Stimulated activated naive B cell treated with anti-CD40 and anti-IgM and Interleukin-4, amounts not matched to agents 10 μg/mL and 1 μg/mL and 100 μg/mL, for 72 hours (primary cell): ENCODE results near the gene KRTCAP3.

ENCODE experiments used
- ATAC-seq, 2 donors: fragments of 150-1000 bp; cut with Tn5 transposase; replicated peaks; 2 replicates each; pipeline ENCODE4 v1.10.0; 2021; ENCODE audit warnings: moderate library complexity in 1 of 2
- DNase-seq: peaks from one replicate; pipeline ENCODE4 v3.0.0; 2021
- H3K27ac Mint-ChIP-seq: one replicate; pipeline ENCODE4 v1.8.0; 2022; ENCODE audit warnings: mild to moderate bottlenecking, mixed read lengths
- H3K27me3 Mint-ChIP-seq, 2 donors: one replicate each; pipeline ENCODE4 v1.8.0; 2022; ENCODE audit warnings: mixed read lengths in 2 of 2
- H3K36me3 Mint-ChIP-seq, 2 donors: one replicate each; pipeline ENCODE4 v1.8.0; 2022; ENCODE audit warnings: mixed read lengths in 2 of 2, mild to moderate bottlenecking in 1 of 2
- H3K4me1 Mint-ChIP-seq, 2 donors: one replicate each; pipeline ENCODE4 v1.8.0; 2022; ENCODE audit warnings: mixed read lengths in 2 of 2, mild to moderate bottlenecking in 1 of 2
- H3K4me3 Mint-ChIP-seq, 2 donors: one replicate each; pipeline ENCODE4 v1.8.0; 2022; ENCODE audit warnings: mild to moderate bottlenecking in 2 of 2, mixed read lengths in 2 of 2, moderate library complexity in 1 of 2
- H3K9me3 Mint-ChIP-seq, 2 donors: one replicate each; pipeline ENCODE4 v1.8.0; 2022; ENCODE audit warnings: mixed read lengths in 2 of 2, mild to moderate bottlenecking in 1 of 2

The KRTCAP3 gene

GRCh38 chr2:27453968-27454367 lies 11.8 kb downstream of the KRTCAP3 start:
- DNase-seq = no peak
- Mint-ChIP-seq H3K27ac (no peak overlapping the region), H3K36me3 (peaks cover 23 to 52% of the 10 kb centered on the region in 2 donors)

GRCh38 chr2:27461118-27461517 lies 18.9 kb downstream of the KRTCAP3 start:
- ATAC-seq = no peak
- DNase-seq = no peak
- H3K9me3 Mint-ChIP-seq = no peaks in the 10 kb centered on the region
- H3K27me3 Mint-ChIP-seq = no peaks in the 10 kb centered on the region
- H3K36me3 Mint-ChIP-seq = peaks cover 6 to 48% of the 10 kb centered on the region in 2 donors
- no peak overlapping the region for H3K4me3 Mint-ChIP-seq
- no peaks in the 10 kb centered on the region for H3K4me1 Mint-ChIP-seq
- H3K27ac Mint-ChIP-seq = no peak overlapping the region

More at GRCh38 chr2:27453968-27454367, 11.8 kb downstream of the KRTCAP3 start:
- ATAC-seq = no peak
- Mint-ChIP-seq H3K4me3 (no peak overlapping the region), H3K4me1 (no peaks in the 10 kb centered on the region), H3K27me3 (no peaks in the 10 kb centered on the region), H3K9me3 (no peaks in the 10 kb centered on the region)

- H3K4me3 Mint-ChIP-seq = no peak overlapping the region
- DNase-seq (no peak), ATAC-seq (no peak)
- H3K36me3 Mint-ChIP-seq = peaks cover 0 to 28% of the 10 kb centered on the region in 2 donors
- no peaks in the 10 kb centered on the region for H3K4me1 Mint-ChIP-seq
- no peaks in the 10 kb centered on the region for H3K9me3 Mint-ChIP-seq
- no peak overlapping the region for H3K27ac Mint-ChIP-seq
- H3K27me3 Mint-ChIP-seq = no peaks in the 10 kb centered on the region
These were observed 22.3 kb downstream of the KRTCAP3 start for GRCh38 chr2:27464443-27464842.

DNA sequence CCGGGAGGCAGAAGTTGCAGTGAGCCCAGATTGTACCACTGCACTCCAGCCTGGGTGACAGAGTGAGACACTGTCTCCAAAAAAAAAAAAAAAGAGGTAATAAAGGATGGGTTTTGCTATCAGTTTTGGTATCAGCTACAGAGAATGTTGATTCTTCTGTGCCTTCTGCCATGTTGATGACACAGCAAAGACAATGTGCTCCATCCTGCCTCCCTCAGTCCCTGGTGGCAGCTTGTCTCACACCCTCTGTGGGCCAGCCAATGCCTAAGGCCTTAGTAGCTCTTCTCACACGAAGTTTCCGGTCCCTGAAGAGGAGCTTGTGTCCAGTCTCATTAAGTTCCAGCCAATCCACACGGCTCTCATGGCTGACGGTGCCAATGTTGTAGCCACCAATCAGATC lies 29.8 kb downstream of the KRTCAP3 start:
- no peaks in the 10 kb centered on the region for H3K9me3 Mint-ChIP-seq
- H3K27me3 Mint-ChIP-seq = no peaks in the 10 kb centered on the region
- H3K27ac Mint-ChIP-seq = peak overlapping the region; percentile 65
- no peak for DNase-seq
- H3K4me1 Mint-ChIP-seq = no peaks in the 10 kb centered on the region
- ATAC-seq = no peak
- peaks cover 15 to 19% of the 10 kb centered on the region in 2 donors for H3K36me3 Mint-ChIP-seq
- no peak overlapping the region for H3K4me3 Mint-ChIP-seq

DNA sequence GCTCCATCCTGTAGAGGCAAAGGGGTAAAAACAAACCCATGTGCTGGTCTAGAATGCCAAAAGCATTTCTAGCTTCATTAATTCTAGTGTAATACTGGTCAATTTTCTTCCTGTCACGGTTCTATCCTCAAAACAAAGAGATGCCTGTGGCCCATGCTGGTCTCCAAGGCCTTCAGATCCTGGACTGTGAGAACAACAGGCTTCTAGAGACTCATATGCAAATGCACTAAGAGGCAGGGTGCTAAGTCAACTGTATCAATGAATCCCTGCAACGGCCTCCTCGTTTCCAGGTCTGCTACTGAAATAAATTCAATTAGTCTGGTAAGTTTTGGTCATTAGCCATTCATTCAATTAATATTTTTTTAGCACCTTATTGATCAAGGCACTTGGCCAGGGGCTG lies 43.3 kb downstream of the KRTCAP3 start:
- Mint-ChIP-seq H3K9me3 (no peaks in the 10 kb centered on the region), H3K4me1 (peaks cover 6 to 24% of the 10 kb centered on the region in 2 donors), H3K27ac (no peak overlapping the region), H3K4me3 (no peak overlapping the region), H3K36me3 (peaks cover 12 to 29% of the 10 kb centered on the region in 2 donors), H3K27me3 (no peaks in the 10 kb centered on the region)
- no peak for ATAC-seq
- DNase-seq = no peak

GRCh38 chr2:27489118-27489497 lies 46.9 kb downstream of the KRTCAP3 start:
- Mint-ChIP-seq H3K36me3 (peaks cover 1 to 5% of the 10 kb centered on the region in 2 donors), H3K27me3 (peaks cover 15 to 17% of the 10 kb centered on the region in 2 donors), H3K27ac (peak overlapping the region; percentile 95), H3K9me3 (no peaks in the 10 kb centered on the region), H3K4me3 (peak overlapping the region; percentile 94), H3K4me1 (peaks cover 3 to 20% of the 10 kb centered on the region in 2 donors)
- ATAC-seq (peak in 1 of 2 donors; percentile 3), DNase-seq (no peak)

DNA sequence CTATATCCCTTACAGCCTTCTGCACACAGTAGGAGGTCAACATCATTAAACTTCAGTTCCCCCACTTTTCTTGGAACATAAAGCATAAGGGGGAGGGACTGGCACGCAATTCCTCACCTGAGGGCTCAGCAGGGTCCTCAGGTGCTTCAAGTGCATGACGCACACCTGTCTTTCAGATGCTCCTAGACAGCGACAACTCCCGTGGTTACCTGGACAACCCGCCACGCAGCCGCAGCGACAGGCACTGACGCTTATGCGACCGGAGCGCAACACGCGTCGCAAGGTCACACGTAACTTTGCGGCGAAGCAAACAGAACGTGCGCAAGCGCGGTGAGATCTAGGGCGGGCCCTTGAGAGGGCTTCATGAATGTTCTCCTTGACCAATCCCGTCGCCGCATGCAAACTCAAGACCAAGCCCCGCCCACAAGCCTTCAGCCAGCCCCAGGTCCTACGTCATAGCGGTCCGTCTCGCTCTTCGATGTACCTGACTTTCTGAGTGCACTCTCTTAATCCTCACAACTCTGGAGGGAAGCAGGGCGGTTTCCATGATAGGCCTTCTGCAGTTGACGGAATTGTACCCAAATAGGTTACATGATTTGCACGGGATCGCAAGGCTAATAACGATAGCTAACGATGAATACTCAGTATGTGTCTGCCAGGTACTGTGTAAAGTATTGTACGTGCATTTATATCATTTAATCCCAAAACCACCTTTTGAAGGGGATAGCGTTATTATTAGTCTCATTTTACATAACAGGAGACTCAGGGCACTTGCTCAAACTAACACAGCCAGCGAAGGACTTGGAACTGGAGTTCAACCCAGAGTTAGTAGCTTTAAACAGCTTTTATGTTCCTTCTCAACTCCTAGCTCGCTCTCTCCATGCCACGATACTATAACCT lies 47.6 kb downstream of the KRTCAP3 start, which contains the start of gene IFT172:
TSS of gene IFT172 (minus strand) at position 246 of the 900 bp plus-strand sequence. CDS start at position 156, 90 bp downstream.
- H3K36me3 Mint-ChIP-seq = peaks cover 1 to 4% of the 10 kb centered on the region in 2 donors
- H3K27me3 Mint-ChIP-seq = peaks cover 20 to 23% of the 10 kb centered on the region in 2 donors
- peak within 1 kb of the TSS; percentile 95 for H3K27ac Mint-ChIP-seq
- no peaks in the 10 kb centered on the region for H3K9me3 Mint-ChIP-seq
- peaks cover 3 to 26% of the 10 kb centered on the region in 2 donors for H3K4me1 Mint-ChIP-seq
- DNase-seq (peak; percentile 98), ATAC-seq (peak; percentile 92 to 95)
- peak within 1 kb of the TSS; percentile 94 for H3K4me3 Mint-ChIP-seq

- no peak overlapping the region for H3K4me3 Mint-ChIP-seq
- peaks cover 45 to 49% of the 10 kb centered on the region in 2 donors for H3K27me3 Mint-ChIP-seq
- no peak for DNase-seq
These were observed 50.4 kb downstream of the KRTCAP3 start for GRCh38 chr2:27492557-27492956.

GRCh38 chr2:27493948-27494283 lies 51.7 kb downstream of the KRTCAP3 start:
- Mint-ChIP-seq H3K4me1 (peaks cover 10 to 30% of the 10 kb centered on the region in 2 donors), H3K27ac (no peak overlapping the region), H3K9me3 (no peaks in the 10 kb centered on the region), H3K36me3 (peaks cover 0 to 3% of the 10 kb centered on the region in 2 donors), H3K27me3 (peaks cover 47 to 57% of the 10 kb centered on the region in 2 donors), H3K4me3 (peak overlapping the region; percentile 67 to 73)
- ATAC-seq (no peak), DNase-seq (no peak)

More at GRCh38 chr2:27492557-27492956, 50.4 kb downstream of the KRTCAP3 start:
- Mint-ChIP-seq H3K36me3 (peaks cover 0 to 3% of the 10 kb centered on the region in 2 donors), H3K27ac (no peak overlapping the region), H3K4me1 (peaks cover 10 to 36% of the 10 kb centered on the region in 2 donors), H3K9me3 (no peaks in the 10 kb centered on the region)
- ATAC-seq = no peak
